Left renal pelvis (tissue), 4 donors: ENCODE measurements around the gene PCK2. TPM values are rescaled to one million over a fixed set of nuclear protein-coding genes. Genes with fewer than 3 reads are reported as not detected.

Experiments
- DNase-seq, 4 donors: peaks; one replicate each; pipeline ENCODE4 v3.0.0-alpha.2; 2013; ENCODE audit warnings: low read depth in 4 of 4, low spot score in 3 of 4
- polyA plus RNA-seq, 4 donors: library from polyadenylated mRNA; unstranded; fragments of 120-200 nt; gene quantifications; one replicate each; pipeline ENCODE4 v1.2.1, GENCODE V29; 2013; ENCODE audit not compliant: insufficient read length in 4 of 4

Gene PCK2
- polyA plus RNA-seq, 4 donors: 7.7 to 31.0 (median 24.0) TPM

DNA sequence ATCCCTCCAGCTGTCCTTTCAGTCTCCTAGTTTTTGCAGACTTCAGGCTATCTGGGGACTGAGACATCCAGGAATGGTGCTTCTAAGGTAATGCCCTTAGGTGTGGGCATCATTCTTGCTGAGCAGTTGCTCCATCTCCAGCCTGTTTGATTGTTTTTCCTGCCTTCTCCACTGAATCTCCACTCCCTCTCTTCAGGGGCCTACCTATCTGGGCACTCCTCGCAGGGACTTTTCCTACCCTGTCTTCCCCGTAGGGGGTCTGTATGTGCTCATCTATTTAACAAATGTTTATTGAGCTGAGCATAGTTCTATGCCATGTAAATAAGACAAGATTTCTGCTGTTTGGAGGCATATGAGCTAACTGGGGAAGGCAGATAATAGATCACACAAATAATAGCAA, 38.9 kb downstream of the PCK2 start:
- no peak for DNase-seq

DNA sequence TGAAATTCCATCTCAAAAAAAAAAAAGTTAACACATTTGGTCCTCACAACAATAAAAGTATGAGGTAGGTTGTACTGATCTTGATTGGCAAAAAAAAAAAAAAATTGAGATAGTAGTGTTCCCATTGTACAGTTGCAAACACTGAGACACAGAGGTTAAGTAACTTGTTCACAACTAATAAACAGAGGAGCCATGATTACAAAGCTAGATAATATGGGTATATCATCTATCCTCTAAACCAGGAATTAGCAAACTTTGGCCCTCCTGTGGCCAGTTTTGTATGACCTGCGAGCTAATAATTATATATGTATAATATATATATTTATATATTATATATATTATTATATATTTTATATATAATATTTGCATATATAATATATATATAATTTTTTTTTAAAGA, 39.6 kb downstream of the PCK2 start:
- DNase-seq: no peak

DNA sequence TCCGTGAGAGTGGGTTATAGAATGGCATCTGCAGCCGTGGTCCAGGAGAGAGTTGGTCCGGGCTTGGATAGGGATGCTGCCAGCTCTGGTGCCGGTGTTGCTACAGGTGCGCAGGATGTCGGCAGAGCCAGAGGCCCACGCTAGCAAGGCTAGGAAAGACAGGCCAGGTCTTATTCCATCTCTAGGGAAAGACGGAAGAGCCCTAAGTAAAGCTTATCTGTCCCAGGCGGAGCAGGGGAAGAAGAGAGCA, 41.4 kb downstream of the PCK2 start:
- no peak for DNase-seq

DNA sequence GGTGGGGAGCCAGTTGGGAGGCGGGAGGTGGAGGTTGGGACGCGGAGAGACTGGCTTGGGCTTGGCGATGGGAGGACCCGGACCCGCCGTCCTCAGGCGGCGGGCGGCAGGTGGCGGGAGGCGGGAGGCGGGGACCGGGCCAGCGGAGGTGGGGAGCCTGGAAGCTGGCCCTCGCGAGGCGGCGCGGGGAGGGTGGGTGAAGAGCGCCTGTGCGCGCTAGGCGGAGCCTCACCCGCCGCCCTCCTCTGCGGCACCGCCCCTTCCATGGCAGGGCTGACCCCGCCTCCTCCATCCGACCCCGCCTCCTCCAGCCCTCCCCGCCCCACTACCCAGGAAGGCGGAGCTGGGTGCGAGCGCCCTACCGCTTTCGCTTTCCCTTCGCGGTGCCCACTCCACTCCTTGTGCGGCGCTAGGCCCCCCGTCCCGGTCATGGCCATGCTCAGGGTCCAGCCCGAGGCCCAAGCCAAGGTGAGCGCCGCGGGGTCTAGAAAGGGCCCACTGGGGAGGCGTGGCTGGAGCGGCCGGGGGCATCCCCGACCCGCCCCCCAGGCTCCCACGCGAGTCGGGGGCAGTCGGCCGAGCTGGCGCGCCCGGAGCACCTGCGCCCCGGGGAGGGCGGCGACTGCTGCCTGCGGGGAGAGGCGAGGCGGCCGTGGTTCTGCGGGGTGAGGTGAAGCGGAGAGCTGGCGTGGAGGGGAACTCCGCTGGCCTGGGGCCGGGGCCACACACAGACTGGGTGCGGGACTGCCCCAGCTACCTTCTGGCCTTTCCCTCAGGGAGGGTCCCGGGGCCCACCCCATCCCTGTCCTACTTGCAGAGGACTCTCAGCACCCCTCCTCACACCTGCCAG, 41.9 kb downstream of the PCK2 start, which contains the start of gene PSME1:
TSS of gene PSME1 (plus strand) at position 361 of the 850 bp plus-strand sequence. CDS start at position 430, 69 bp downstream.
- DNase-seq: peak; percentile 79 to 84 (median 82)

DNA sequence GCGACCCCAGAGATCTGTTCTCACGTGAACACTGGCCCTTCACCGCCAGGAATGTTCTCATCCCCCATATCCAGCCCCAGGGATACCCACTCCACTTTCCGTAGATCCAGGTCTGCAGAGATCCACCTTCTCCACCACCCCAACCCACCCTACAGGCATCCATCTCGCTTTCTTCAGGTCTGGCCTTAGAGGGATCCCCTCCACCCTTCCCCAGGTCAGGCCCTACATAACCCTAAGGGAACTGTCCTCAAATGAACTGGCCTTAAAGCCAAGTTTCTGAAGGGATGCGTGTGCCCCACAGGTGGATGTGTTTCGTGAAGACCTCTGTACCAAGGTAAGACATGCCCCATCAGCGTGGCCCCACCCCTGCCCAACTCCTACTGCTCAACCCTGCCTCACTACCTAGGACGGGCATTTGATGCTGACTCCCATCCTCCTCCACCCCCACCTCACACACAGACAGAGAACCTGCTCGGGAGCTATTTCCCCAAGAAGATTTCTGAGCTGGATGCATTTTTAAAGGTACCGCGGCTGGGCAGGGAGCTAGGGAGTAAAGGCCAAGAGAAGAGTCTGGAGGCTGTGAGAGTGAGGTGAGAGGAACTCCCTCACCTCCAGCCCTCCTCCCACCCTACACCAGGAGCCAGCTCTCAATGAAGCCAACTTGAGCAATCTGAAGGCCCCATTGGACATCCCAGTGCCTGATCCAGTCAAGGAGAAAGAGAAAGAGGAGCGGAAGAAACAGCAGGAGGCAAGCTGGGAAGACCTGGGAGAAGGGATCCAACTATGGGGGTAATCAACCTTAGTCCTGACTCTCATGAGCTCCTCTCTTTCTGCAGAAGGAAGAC, 42.8 kb downstream of the PCK2 start:
- DNase-seq: no peak

DNA sequence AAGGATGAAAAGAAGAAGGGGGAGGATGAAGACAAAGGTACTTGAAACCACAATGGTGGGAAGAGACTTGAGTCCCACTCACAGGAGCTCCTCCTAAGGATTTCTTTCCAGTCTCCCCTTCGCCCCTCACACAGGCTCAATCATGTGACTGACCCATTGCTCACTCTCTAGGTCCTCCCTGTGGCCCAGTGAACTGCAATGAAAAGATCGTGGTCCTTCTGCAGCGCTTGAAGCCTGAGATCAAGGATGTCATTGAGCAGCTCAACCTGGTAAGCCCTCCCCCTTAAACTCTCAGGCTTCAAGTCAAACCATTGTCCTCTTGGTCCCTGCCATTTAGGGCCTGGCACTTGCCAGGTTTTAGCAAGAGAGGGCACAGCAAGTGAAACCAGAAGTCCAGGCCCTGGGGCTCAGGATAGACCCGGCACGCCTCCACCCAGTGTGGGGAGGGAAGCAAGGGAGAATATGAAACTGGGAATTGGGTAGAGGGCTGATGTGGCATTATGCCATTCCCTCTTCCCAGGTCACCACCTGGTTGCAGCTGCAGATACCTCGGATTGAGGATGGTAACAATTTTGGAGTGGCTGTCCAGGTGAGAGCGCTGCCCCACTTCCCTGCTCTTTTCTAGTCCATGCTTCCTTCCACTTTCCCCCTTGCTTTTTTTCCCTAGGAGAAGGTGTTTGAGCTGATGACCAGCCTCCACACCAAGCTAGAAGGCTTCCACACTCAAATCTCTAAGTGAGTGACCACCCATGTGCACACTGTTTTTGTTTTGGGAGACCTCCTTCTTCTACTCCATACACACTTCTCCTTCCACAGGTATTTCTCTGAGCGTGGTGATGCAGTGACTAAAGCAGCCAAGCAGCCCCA, 43.7 kb downstream of the PCK2 start:
- no peak for DNase-seq

DNA sequence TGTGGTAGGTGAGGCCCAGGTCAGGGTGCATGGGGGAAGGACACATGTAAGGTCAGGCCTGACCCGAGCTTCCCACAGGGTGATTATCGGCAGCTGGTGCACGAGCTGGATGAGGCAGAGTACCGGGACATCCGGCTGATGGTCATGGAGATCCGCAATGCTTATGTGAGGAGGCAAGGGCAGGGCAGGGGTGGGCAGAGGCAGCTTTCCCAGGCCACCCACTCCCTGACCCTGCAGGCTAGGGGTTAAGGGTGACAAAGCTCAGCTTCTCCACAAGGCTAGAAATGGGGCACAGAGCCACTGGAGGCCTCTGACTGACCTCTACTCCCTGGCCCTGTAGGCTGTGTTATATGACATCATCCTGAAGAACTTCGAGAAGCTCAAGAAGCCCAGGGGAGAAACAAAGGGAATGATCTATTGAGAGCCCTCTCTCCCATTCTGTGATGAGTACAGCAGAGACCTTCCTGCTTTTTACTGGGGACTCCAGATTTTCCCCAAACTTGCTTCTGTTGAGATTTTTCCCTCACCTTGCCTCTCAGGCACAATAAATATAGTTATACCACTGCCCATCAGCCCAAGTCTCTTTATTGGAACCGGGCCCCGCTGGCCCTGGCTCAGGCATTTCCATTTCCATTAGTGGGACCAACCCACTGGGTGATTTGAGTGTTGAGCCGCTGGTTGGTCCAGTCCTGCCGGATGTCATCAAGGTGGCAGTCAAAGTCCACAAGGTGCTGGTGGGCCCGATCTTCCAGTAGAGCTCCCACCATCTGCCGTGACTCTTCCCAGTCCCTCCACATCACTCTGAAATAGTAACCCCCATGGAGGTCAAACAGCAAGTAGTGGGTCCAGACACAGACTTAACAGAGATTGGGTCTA, 44.5 kb downstream of the PCK2 start:
- DNase-seq: no peak

DNA sequence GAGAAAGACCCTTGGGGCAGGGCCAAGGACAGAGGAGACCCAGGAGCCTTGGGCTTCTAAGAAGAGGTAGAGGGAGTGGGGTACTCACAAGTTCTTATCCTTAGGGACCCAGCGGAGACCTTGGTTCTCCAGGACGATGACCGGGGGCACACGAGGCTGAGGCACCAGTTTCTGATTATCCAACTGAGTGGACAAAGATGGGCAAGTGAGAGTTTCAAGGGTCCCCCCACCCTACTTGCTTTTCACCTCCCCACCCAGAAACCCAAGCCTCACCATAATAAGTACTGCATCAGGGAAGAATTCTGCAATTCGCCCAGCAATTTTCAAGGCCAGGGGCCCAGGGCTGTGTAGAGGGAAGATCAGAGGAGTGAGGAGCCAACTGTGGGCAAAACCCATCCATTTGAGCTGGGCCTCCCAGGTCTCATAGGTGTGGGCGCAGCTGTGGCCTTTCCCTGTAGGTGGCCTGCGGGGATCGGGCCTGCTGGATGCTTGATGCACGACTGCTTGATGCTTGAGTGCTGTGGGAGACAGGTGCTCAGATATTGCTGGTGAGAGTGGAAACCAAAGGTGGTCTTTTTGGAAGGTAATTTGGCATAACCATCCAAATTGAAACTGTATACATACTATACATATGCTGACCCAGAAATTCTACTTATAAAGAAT, 45.3 kb downstream of the PCK2 start:
- DNase-seq: no peak

DNA sequence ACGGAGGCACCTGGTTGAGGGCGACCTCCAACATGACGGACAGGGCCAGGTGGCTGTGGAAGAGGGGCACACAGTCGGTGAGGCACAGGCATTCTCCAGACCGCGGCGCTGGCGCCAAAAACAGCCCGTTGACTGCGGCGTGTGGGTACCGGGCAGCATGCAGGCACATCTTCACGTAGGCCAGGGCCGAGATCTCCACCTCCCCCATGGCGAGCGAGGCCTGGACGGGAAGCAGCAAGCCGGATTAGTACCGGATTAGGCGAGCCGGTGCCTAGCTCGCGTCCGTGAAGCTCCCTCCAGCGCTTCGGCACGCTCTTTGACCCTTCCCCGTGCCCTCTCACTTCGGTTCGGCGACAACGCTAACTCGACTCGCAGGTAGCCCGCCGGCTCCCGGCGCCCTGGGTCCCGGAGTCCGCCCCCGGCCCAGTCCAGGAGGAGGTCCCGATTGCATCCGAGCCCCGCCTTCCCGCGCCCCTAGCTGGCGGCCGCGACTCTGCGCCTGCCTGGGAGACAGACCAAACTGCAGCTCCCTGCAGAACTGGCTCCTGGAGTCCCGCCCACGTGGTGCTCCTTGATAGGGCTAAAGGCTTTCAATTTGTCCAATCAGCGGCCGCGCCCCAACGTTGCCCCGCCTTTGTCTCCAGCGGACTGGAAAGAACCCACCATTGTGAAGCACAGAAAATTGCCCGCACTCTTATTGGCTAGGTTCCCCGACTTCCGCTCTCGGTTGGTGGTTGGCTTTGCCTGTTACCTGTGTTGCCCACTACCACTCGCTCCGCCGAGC, 47.2 kb downstream of the PCK2 start, which contains the start of gene EMC9:
TSS of gene EMC9 (minus strand) at position 495 of the 784 bp plus-strand sequence. CDS start at position 208, 287 bp downstream.
- peak; percentile 98 to 99 (median 99) for DNase-seq

DNA sequence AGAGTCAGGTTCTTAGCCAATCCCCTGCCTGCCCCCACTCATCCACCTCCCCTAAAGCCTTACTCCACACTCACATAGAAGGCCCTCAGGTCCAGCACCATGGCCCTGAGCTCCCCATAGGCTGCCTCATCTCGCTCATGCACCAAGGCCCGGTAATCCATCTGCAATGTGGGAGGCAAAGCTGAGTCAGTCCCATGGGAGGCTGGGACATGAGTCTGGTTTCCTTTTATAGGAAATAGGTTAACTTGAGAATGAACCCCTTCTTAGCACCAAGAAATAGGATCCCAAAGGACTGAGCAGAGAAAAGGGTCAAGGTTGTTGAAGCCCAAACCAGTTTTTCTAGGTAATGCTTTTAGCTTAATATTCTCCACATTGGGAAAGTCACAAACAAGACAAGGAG, 49.4 kb downstream of the PCK2 start:
- DNase-seq: no peak

DNA sequence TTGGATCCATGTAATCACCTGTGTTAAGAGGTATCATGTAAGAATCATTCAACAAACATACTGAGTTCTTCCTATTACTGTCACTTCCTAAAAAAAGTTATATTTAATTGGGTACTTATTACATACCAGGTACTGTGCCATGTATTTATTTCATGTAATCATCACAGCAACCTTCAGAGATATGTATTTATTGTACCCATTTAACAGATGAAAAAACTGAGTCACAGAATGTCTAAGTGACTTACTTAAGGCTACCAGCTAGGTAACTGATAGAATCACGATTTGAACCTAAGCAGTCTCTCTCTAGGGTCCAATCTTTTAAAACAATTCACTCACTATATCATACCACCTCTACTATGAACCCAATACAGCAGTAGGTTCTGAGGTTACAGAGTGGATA, 50.3 kb downstream of the PCK2 start:
- DNase-seq: no peak

DNA sequence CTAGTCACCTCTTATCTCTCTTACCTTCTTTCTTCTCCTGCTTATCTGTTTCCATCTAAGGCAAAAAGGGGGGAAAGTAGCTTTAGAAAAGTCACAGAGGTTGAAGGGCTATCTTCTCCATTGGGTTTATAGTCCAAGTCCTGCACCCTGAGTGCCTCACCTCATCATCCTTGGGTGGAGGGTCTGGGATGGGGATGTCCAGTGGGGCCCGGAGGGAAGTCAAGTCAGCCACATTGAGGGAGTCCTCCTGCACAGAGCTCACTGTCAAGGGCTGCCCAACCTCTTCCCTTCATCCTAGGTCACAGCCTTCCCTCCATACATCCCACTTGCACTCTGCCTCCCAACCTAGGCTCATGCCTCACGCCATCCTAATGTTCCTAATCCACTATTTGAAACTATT, 51.1 kb downstream of the PCK2 start:
- no peak for DNase-seq

DNA sequence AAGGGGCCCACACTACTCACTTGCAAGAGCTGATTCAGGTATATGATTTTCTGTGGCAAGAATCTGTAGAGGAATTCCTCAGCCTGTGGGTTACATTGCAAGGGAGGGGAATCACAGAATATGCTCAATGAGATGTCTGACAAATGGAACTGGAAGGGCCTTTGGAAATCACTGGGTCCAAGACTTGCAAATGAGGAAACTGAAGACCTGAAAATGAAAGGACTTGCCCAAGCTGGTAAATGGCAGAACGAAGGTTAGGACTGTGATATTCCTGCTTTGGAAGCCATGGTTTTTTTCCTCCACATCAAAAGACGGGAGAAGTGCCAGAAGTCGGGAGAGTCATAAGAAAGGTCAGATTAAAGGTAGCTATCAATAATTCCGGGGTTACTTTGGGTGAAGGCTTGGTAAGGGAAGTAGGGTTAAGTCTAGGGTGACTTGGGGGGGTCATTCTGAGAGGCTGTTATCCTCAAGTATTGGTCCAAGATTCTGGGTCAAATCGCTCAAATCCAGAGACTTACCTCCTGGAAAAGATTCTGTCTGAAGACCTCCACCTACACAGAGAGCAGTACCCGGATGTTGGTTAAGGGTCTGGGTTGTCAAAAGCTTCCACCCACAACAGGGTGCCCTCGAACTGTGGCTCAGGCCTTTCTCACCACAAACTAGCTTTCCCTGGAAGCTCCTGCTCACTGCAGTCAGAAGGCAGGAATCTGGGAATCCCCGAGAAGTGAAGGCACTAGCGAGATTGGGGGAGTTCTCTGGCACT, 51.8 kb downstream of the PCK2 start:
- DNase-seq: no peak

DNA sequence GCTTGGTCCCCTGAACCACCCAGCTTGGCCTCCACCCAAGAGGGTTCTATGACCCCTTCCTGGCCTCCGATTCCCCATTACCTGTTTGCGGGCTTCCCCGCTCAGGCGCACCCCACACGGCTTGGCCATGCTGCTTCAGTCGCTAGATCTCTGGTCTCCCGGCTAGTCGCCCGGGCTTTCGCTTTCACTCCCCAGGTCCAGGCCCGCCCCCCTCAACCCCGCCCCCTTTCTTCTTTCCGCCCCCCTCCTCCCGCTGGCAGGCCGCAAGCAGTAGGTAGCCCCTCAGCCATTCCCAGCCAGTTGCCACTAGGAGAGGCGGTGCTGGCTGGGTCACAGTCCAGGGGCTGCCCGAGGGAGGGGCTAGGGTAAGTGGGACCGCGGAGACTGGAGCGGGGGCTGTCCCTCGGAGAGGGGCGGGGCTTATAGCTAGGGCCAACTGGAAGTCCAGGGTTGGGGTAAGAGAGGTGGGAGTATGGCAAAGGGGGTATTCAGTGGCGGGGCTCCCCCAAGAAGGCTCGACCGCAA, 52.4 kb downstream of the PCK2 start, which contains the start of gene PSME2:
TSS of gene PSME2 (minus strand) at position 158 of the 525 bp plus-strand sequence. CDS start at position 129, 29 bp downstream.
- peak; percentile 86 to 94 (median 89) for DNase-seq

DNA sequence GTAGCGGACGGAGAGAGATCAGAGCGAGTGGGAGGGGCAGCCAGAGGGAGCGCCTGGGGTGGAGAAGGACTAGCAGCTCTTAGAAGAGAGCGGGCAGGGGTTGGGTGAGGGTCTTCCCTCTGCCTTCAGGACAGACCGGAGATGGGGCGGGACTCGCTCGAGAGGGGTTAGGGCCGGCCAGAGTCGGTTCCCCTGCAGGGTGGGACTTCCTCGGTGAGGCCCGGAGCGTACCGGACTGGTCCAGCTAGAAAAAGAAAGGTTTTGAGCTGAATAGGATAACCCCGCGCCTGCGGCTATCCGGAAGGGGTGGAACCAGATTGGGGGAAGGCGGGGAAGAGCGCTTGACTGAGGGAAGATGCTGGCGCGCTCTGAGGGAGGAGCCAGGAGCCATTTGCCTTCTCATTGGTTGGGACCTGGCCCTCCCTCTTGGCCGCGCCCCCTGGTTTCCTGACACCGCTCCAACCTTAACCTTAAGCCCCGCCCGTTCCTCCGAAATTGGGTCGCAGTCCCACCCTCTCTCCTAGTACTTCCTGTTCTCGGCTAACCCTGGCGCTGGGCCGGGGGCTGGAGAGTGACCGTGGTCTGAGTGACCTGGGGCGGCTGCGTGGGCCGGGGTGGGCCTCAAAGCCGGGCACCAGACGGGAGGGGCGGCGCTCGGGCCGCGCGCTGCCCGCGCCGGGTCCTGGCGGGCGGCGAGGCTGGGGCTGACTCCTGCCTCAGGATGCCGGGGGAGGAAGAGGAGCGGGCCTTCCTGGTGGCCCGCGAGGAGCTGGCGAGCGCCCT, 53.1 kb downstream of the PCK2 start, which contains the start of gene RNF31:
TSS of gene RNF31 (plus strand) at position 521 of the 783 bp plus-strand sequence. CDS start at position 722, 201 bp downstream.
- DNase-seq: peak; percentile 95 to 97 (median 96)

DNA sequence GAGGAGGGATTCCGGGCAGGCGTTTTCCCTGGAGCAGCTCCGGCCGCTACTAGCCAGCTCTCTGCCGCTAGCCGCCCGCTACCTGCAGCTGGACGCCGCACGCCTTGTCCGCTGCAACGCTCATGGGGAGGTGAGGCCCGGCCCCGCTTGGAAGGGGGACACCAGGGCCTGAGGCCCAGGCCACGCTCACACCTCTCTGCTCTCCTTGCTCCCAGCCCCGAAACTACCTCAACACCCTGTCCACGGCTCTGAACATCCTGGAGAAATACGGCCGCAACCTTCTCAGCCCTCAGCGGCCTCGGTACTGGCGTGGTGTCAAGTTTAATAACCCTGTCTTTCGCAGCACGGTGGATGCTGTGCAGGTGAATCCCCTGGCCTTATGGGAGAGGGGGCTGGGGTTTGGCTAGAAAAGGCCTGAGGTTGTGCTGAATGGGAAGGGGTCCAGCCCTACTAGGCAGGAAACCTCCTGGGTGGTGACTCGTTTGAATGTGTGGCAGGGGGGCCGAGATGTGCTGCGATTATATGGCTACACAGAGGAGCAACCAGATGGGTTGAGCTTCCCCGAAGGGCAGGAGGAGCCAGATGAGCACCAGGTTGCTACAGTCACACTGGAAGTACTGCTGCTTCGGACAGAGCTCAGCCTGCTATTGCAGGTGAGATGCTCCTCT, 53.8 kb downstream of the PCK2 start:
- no peak for DNase-seq
